ENCODE measurements around the gene PLA2G4C.

- TF ChIP-seq CTCF (IDR thresholded peaks at IDR 0.05) (no peak), POLR2A (IDR thresholded peaks at IDR 0.05) (no peak)
Measured at GRCh38 chr19:48004236-48004635, 106.4 kb downstream of the PLA2G4C start.
